NCI-H2107 treated with DMSO at 0.1 percent for 48 hours (cell line): Measurements from ENCODE around the gene MRM3.
"Not testable (repeated sequence)": the region's sequence is repeated elsewhere in the genome, so short reads cannot be mapped to it uniquely, and the experiment has no call there.

Source experiments
- DNase-seq: peaks from one replicate; lab custom pipeline; 2025; ENCODE audit not compliant: unreplicated experiment; lab: John Stamatoyannopoulos, UW

Gene MRM3

GRCh38 chr17:794876-795275, 12.7 kb downstream of the MRM3 start:
- DNase-seq: peak; percentile 24

- no peak for DNase-seq
Observed at GRCh38 chr17:795276-795675, 13.1 kb downstream of the MRM3 start.

- DNase-seq: no peak
Observed at GRCh38 chr17:795721-796120, 13.6 kb downstream of the MRM3 start.

GRCh38 chr17:796609-797008, 14.5 kb downstream of the MRM3 start:
- no peak for DNase-seq

GRCh38 chr17:797236-797840, 15.2 kb downstream of the MRM3 start:
- DNase-seq: no peak

- DNase-seq: peak; percentile 43
Observed at GRCh38 chr17:798246-798645, 16.1 kb downstream of the MRM3 start.

- DNase-seq: no peak
Observed at GRCh38 chr17:799261-799660, 17.1 kb downstream of the MRM3 start.

- DNase-seq: no peak
Observed at GRCh38 chr17:800446-801242, 18.5 kb downstream of the MRM3 start.

GRCh38 chr17:801660-802059, 19.5 kb downstream of the MRM3 start:
- DNase-seq: no peak

- no peak for DNase-seq
Observed at GRCh38 chr17:802481-802880, 20.3 kb downstream of the MRM3 start.

- no peak for DNase-seq
Observed at GRCh38 chr17:802901-803881, 21.0 kb downstream of the MRM3 start.

- no peak for DNase-seq
Observed at GRCh38 chr17:804541-805435, 22.6 kb downstream of the MRM3 start.

GRCh38 chr17:805886-806285, 23.7 kb downstream of the MRM3 start:
- not testable (repeated sequence) for DNase-seq

GRCh38 chr17:806346-806745, 24.2 kb downstream of the MRM3 start:
- no peak for DNase-seq

GRCh38 chr17:806781-807522, 24.8 kb downstream of the MRM3 start:
- DNase-seq: no peak

- no peak for DNase-seq
Observed at GRCh38 chr17:807523-808294, 25.6 kb downstream of the MRM3 start.

- DNase-seq: no peak
Observed at GRCh38 chr17:811051-811784, 29.1 kb downstream of the MRM3 start.

- DNase-seq: no peak
Observed at GRCh38 chr17:812638-813204, 30.6 kb downstream of the MRM3 start.
